HepG2 (cell line): ENCODE data around the gene NOTCH4. TPM values are rescaled to one million over a fixed set of nuclear protein-coding genes. Genes with fewer than 3 reads are reported as not detected.

ENCODE experiments used
- BRD4 ChIP-seq: sonication (generic); formaldehyde crosslinking; IDR thresholded peaks from 2 replicates; pipeline ENCODE4 v1.4.0; 2020; ENCODE audit warnings: missing genetic modification reagents
- CCAR2 ChIP-seq: fragments of 200-400 bp; formaldehyde crosslinking; optimal IDR thresholded peaks from 2 replicates; pipeline ENCODE3; 2018; ENCODE audit warnings: low read depth, mild to moderate bottlenecking, low read length, moderate library complexity
- CENPX ChIP-seq: sonication (generic); formaldehyde crosslinking; IDR thresholded peaks from 2 replicates; pipeline ENCODE4 v1.9.0; 2021; ENCODE audit warnings: mild to moderate bottlenecking, missing genetic modification reagents, moderate library complexity
- CREM ChIP-seq, 2 experiments: sonication (generic) in 1 of 2; formaldehyde crosslinking in 1 of 2; IDR thresholded peaks; 2 replicates each; pipeline versions ENCODE4 v1.4.0 to v1.6.1; 2016 to 2020; ENCODE audit warnings: antibody characterized with exemption in 1 of 2, mild to moderate bottlenecking in 1 of 2, missing genetic modification reagents in 1 of 2
- ESRRA ChIP-seq: sonication (generic); formaldehyde crosslinking; IDR thresholded peaks from 2 replicates; pipeline ENCODE4 v1.5.1; 2020; ENCODE audit warnings: mild to moderate bottlenecking, low read depth, missing genetic modification reagents
- JARID2 ChIP-seq: sonication (generic); formaldehyde crosslinking; IDR thresholded peaks from 2 replicates; pipeline ENCODE4 v1.8.1; 2023; ENCODE audit warnings: missing genetic modification reagents, inconsistent platforms; ENCODE audit not compliant: insufficient replicate concordance
- MEF2D ChIP-seq: sonication (generic); formaldehyde crosslinking; IDR thresholded peaks from 2 replicates; pipeline ENCODE4 v1.5.1; 2020; ENCODE audit warnings: mild to moderate bottlenecking, missing genetic modification reagents
- NFATC3 ChIP-seq: sonication (generic); formaldehyde crosslinking; IDR thresholded peaks from 2 replicates; pipeline ENCODE4 v1.5.1; 2020; ENCODE audit warnings: mild to moderate bottlenecking, missing genetic modification reagents
- NFKB2 ChIP-seq: sonication (generic); formaldehyde crosslinking; IDR thresholded peaks from 2 replicates; pipeline ENCODE4 v1.4.0; 2020; ENCODE audit warnings: missing genetic modification reagents, borderline replicate concordance
- REPIN1 ChIP-seq: sonication (generic); formaldehyde crosslinking; IDR thresholded peaks from 2 replicates; pipeline ENCODE4 v1.8.0; 2022; ENCODE audit warnings: missing genetic modification reagents, low read depth, mild to moderate bottlenecking, borderline replicate concordance
- SMAD3 ChIP-seq: sonication (generic); formaldehyde crosslinking; IDR thresholded peaks from 2 replicates; pipeline ENCODE4 v1.4.0; 2020; ENCODE audit warnings: missing genetic modification reagents
- SP2 ChIP-seq: sonication (generic); formaldehyde crosslinking; IDR thresholded peaks from 2 replicates; pipeline ENCODE4 v1.5.1; 2020; ENCODE audit warnings: mild to moderate bottlenecking, missing genetic modification reagents
- SRF ChIP-seq: IDR thresholded peaks from 2 replicates; pipeline ENCODE4 v1.6.1; 2011; ENCODE audit warnings: mild to moderate bottlenecking, low read depth, low read length, moderate library complexity
- YEATS2 ChIP-seq: sonication (generic); formaldehyde crosslinking; IDR thresholded peaks from 2 replicates; pipeline ENCODE4 v1.4.0; 2020; ENCODE audit warnings: missing genetic modification reagents, borderline replicate concordance
- ZNF235 ChIP-seq: sonication (generic); formaldehyde crosslinking; IDR thresholded peaks from 2 replicates; pipeline ENCODE4 v1.8.1; 2023; ENCODE audit warnings: mild to moderate bottlenecking, missing genetic modification reagents, borderline replicate concordance
- ZNF337 ChIP-seq: sonication (generic); formaldehyde crosslinking; IDR thresholded peaks from 2 replicates; pipeline ENCODE4 v1.5.1; 2020; ENCODE audit warnings: missing genetic modification reagents, low read depth, mild to moderate bottlenecking, borderline replicate concordance
- ZNF761 ChIP-seq: sonication (generic); formaldehyde crosslinking; conservative IDR thresholded peaks from 2 replicates; pipeline ENCODE4 v1.4.0; 2020; ENCODE audit warnings: mild to moderate bottlenecking, missing genetic modification reagents
- ZNF772 ChIP-seq: sonication (generic); formaldehyde crosslinking; IDR thresholded peaks from 2 replicates; pipeline ENCODE4 v1.5.0; 2020; ENCODE audit warnings: mild to moderate bottlenecking, missing genetic modification reagents
- polyA plus RNA-seq, 8 experiments: library from polyadenylated mRNA; depleted of rRNA in 3 of 8; stranded (reverse) in 7 of 8; unstranded in 1 of 8; fragments of >200 nt; fragmentation: Illumina TruSeq in 4 of 8; extraction: Trizol in 4 of 8; gene quantifications; 2 replicates each; pipeline versions ENCODE4 v1.2.1 to v1.2.3, GENCODE V29; 2011 to 2016; ENCODE audit warnings: low read depth in 4 of 8, missing spikeins in 1 of 8, mixed read lengths in 1 of 8; ENCODE audit not compliant: insufficient read depth in 1 of 8
- total RNA-seq, 5 experiments: library from RNA; depleted of rRNA; stranded (reverse); fragments of >200 nt; fragmentation: Illumina TruSeq; extraction: Trizol; gene quantifications; 2 replicates each; pipeline ENCODE4 v1.2.3, GENCODE V29; 2016; ENCODE audit warnings: low read depth in 1 of 5
- TF ChIP-seq, protein P1 (sequence below): sonication (generic); formaldehyde crosslinking; IDR thresholded peaks from 2 replicates; pipeline ENCODE4 v1.5.0; 2020; ENCODE audit warnings: missing genetic modification reagents
- TF ChIP-seq, protein P2 (sequence below): sonication (generic); formaldehyde crosslinking; IDR thresholded peaks from 2 replicates; pipeline ENCODE4 v1.5.0; 2020; ENCODE audit warnings: mild to moderate bottlenecking, missing genetic modification reagents
- TF ChIP-seq, protein P3 (sequence below): sonication (generic); formaldehyde crosslinking; IDR thresholded peaks from 2 replicates; pipeline ENCODE4 v1.4.0; 2020; ENCODE audit warnings: missing genetic modification reagents
- TF ChIP-seq, protein P4 (sequence below): sonication (generic); formaldehyde crosslinking; IDR thresholded peaks from 2 replicates; pipeline ENCODE4 v1.4.0; 2020; ENCODE audit warnings: mild to moderate bottlenecking, missing genetic modification reagents
- TF ChIP-seq, protein P5 (sequence below): IDR thresholded peaks from 2 replicates; pipeline ENCODE4 v1.6.1; 2016; ENCODE audit warnings: low read depth, borderline replicate concordance

Gene NOTCH4
- total and polyA plus RNA-seq, 2 of the 13 experiments (the other 11 are each of a cell fraction or from before 2014, with no cell fraction given): 0.51 to 0.83 TPM

DNA sequence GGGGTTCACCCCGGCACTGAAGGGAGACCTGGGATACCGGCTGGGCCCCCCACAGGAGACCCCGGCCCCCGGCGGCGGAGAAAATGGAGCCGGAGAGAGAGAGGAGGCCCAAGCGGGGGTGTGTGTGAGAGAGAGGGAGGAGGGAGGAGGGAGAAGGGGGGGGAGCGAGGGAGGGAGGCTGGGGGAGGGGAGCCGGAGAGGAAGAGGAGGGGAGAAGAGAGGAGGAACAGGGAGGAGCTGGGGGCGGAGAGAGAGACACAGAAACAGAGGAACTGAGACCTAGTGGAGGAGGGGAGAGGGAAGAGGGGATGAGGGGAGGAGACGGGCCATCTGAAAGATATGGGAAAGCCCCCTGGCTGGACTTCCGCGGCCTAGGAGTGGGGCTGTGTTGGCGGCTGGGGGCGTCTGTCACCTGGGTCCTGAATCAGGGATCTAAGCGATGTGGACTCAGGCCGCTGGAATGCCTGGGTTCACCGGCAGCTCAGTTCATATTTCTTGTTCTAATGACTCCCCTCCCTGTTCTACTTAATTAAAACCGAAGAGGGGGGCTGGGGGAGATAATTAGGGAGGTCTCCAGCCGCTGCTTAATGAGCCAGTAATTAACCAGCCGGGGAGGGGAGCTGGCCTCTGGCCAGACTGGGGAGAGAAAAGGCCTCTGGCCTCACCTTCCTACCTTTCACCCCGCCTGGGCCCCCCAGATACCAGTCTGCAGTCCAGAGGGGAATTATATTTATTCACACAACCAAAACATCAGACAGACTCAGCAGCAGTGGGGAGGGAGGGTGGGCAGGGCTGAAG is 33.6 kb downstream of the NOTCH4 start, which contains the start of gene PBX2 (continued):
- TF ChIP-seq, protein P1, sequence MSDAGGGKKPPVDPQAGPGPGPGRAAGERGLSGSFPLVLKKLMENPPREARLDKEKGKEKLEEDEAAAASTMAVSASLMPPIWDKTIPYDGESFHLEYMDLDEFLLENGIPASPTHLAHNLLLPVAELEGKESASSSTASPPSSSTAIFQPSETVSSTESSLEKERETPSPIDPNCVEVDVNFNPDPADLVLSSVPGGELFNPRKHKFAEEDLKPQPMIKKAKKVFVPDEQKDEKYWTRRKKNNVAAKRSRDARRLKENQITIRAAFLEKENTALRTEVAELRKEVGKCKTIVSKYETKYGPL (CRISPR knock-in tag): no peak
- TF ChIP-seq BRD4: 0 out of 2 replicates have a peak, but pooled peaks have one; percentile 45
- peak; percentile 31; the same call in 1 of the 2 replicates for TF ChIP-seq REPIN1
- 0 out of 2 replicates have a peak, but pooled peaks have one; percentile 47 for TF ChIP-seq ZNF761 (CRISPR knock-in tag)
- TF ChIP-seq, protein P2, sequence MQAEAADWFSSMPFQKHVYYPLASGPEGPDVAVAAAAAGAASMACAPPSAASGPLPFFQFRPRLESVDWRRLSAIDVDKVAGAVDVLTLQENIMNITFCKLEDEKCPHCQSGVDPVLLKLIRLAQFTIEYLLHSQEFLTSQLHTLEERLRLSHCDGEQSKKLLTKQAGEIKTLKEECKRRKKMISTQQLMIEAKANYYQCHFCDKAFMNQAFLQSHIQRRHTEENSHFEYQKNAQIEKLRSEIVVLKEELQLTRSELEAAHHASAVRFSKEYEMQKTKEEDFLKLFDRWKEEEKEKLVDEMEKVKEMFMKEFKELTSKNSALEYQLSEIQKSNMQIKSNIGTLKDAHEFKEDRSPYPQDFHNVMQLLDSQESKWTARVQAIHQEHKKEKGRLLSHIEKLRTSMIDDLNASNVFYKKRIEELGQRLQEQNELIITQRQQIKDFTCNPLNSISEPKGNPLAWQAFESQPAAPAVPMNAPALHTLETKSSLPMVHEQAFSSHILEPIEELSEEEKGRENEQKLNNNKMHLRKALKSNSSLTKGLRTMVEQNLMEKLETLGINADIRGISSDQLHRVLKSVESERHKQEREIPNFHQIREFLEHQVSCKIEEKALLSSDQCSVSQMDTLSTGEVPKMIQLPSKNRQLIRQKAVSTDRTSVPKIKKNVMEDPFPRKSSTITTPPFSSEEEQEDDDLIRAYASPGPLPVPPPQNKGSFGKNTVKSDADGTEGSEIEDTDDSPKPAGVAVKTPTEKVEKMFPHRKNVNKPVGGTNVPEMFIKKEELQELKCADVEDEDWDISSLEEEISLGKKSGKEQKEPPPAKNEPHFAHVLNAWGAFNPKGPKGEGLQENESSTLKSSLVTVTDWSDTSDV (CRISPR knock-in tag): no peak
- TF ChIP-seq ZNF337 (CRISPR knock-in tag): no peak
- TF ChIP-seq ZNF772 (CRISPR knock-in tag): peak; percentile 74
- no peak for TF ChIP-seq SMAD3 (CRISPR knock-in tag)
- TF ChIP-seq JARID2 (CRISPR knock-in tag): peak; percentile 61
- TF ChIP-seq CREM (IDR thresholded peaks at IDR 0.05): peak; percentile 34; the same call in 1 of the 2 replicates
- TF ChIP-seq CREM (CRISPR knock-in tag; IDR thresholded peaks at IDR 0.05): no peak
- TF ChIP-seq, protein P3, sequence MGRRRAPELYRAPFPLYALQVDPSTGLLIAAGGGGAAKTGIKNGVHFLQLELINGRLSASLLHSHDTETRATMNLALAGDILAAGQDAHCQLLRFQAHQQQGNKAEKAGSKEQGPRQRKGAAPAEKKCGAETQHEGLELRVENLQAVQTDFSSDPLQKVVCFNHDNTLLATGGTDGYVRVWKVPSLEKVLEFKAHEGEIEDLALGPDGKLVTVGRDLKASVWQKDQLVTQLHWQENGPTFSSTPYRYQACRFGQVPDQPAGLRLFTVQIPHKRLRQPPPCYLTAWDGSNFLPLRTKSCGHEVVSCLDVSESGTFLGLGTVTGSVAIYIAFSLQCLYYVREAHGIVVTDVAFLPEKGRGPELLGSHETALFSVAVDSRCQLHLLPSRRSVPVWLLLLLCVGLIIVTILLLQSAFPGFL (CRISPR knock-in tag): no peak
- TF ChIP-seq, protein P4, sequence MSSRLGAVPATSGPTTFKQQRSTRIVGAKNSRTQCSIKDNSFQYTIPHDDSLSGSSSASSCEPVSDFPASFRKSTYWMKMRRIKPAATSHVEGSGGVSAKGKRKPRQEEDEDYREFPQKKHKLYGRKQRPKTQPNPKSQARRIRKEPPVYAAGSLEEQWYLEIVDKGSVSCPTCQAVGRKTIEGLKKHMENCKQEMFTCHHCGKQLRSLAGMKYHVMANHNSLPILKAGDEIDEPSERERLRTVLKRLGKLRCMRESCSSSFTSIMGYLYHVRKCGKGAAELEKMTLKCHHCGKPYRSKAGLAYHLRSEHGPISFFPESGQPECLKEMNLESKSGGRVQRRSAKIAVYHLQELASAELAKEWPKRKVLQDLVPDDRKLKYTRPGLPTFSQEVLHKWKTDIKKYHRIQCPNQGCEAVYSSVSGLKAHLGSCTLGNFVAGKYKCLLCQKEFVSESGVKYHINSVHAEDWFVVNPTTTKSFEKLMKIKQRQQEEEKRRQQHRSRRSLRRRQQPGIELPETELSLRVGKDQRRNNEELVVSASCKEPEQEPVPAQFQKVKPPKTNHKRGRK (CRISPR knock-in tag): no peak
- TF ChIP-seq SP2 (CRISPR knock-in tag): no peak
- 0 out of 2 replicates have a peak, but pooled peaks have one; percentile 38 for TF ChIP-seq ESRRA (CRISPR knock-in tag)
- TF ChIP-seq ZNF235 (CRISPR knock-in tag): no peak
- TF ChIP-seq, protein P5, sequence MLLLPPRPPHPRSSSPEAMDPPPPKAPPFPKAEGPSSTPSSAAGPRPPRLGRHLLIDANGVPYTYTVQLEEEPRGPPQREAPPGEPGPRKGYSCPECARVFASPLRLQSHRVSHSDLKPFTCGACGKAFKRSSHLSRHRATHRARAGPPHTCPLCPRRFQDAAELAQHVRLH (CRISPR knock-in tag): peak; percentile 53; the same call in 1 of the 2 replicates
- no peak for TF ChIP-seq SRF
- TF ChIP-seq NFATC3 (CRISPR knock-in tag): no peak
- peak; percentile 54; the same call in 1 of the 2 replicates for TF ChIP-seq YEATS2
- TF ChIP-seq MEF2D (CRISPR knock-in tag): no peak
- no peak for TF ChIP-seq CENPX
- TF ChIP-seq CCAR2: peak; percentile 66
- peak; percentile 85; the same call in 1 of the 2 replicates for TF ChIP-seq NFKB2 (CRISPR knock-in tag)
